Uterus (tissue), 2 donors: Measurements from ENCODE around the gene SLC39A7.

Source experiments
- CTCF ChIP-seq, 4 experiments: fragments of 200-600 bp in 2 of 4; fragments of 450-650 bp in 2 of 4; sonication (generic) in 2 of 4; IDR thresholded peaks; one replicate each; pipeline ENCODE4 v1.5.1; 2016 to 2019; ENCODE audit warnings: antibody characterized with exemption in 4 of 4, mild to moderate bottlenecking in 2 of 4, moderate library complexity in 1 of 4
- POLR2A ChIP-seq, 2 donors: fragments of 450-650 bp; IDR thresholded peaks; one replicate each; pipeline ENCODE4 v1.6.1; 2016; ENCODE audit warnings: antibody characterized with exemption in 2 of 2, mild to moderate bottlenecking in 1 of 2, moderate library complexity in 1 of 2

GRCh38 chr6:33194431-33194979, 6.2 kb upstream of the SLC39A7 start:
- TF ChIP-seq CTCF (IDR thresholded peaks at IDR 0.05) (no peak), POLR2A (IDR thresholded peaks at IDR 0.05) (no peak)
